ENCODE measurements around the gene CEP350.
"Not testable (repeated sequence)": the region's sequence is repeated elsewhere in the genome, so short reads cannot be mapped to it uniquely, and the experiment has no call there.

Gene CEP350

DNA sequence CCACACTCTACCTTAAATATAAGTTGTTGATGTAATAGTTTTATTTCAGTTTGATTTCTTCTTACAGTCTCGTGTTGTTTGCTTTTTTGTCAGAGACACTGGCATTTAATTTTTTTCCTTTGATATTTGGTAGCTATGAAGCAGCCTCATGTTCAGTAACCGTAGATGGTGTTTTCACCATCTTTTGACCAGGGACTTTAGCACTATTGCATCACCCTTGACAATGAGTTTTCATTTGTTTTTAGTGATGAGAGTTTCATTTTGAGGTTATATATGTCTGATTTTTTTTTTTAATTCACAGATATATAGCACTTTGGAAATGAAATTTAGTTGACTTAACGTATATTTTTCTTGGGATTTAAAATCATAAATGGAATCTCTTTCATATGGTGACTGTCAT, 36.2 kb downstream of the CEP350 start:
- no peak for DNase-seq

GRCh38 chr1:179995576-179995975, 41.0 kb downstream of the CEP350 start:
- DNase-seq, result no peak

- DNase-seq, result no peak
Observed at GRCh38 chr1:179996099-179996498, 41.5 kb downstream of the CEP350 start.

GRCh38 chr1:180000575-180000974, 46.0 kb downstream of the CEP350 start:
- no peak for DNase-seq

GRCh38 chr1:180002437-180002836, 47.8 kb downstream of the CEP350 start:
- DNase-seq, result no peak

GRCh38 chr1:180003026-180003695, 48.6 kb downstream of the CEP350 start:
- no peak for DNase-seq

DNA sequence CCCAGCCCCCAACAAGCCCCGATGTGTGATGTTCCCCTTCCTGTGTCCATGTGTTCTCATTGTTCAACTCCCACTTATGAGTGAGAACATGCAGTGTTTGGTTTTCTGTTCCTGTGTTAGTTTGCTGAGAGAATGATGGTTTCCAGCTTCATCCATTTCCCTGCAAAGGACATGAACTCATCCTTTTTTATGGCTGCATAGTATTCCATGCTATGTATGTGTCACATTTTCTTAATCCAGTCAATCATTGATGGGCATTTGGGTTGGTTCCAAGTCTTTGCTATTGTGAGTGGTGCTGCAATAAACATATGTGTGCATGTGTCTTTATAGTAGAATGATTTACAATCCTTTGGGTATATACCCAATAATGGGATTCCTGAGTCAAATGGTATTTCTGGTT, 52.2 kb downstream of the CEP350 start:
- DNase-seq, result not testable (repeated sequence)

DNA sequence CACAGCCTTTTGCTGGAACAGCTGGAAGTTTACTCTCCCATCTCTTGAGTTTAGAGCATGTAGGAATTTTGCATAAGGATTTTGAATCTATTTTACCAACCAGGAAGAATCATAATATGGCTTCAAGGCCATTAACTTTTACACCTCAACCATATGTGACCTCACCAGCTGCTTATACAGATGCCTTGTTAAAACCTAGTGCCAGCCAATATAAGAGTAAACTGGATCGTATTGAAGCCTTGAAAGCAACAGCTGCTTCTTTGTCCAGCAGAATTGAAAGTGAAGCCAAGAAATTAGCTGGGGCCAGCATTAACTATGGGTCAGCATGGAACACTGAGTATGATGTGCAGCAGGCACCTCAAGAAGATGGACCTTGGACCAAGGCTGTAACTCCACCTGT, 65.4 kb downstream of the CEP350 start:
- DNase-seq, result no peak

DNA sequence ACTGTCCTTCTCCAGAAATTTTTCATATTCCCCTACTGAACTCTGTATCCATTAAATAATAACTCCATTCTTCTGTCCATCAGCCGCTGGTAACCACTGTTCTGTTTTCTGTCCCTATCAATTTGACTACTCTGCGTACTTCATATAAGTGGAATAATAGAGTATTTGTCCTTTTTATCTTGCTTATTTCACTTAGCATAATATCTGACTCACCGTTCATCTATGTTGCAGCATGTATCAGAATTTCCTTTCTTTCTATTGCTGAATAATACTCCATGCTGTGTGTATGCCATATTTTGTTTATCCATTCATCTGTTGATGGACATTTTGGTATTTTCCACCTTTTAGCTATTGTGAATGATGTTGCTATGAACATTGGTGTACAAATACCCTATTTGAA, 71.9 kb downstream of the CEP350 start:
- no peak for DNase-seq

GRCh38 chr1:180027949-180028445, 73.4 kb downstream of the CEP350 start:
- DNase-seq, result no peak

DNA sequence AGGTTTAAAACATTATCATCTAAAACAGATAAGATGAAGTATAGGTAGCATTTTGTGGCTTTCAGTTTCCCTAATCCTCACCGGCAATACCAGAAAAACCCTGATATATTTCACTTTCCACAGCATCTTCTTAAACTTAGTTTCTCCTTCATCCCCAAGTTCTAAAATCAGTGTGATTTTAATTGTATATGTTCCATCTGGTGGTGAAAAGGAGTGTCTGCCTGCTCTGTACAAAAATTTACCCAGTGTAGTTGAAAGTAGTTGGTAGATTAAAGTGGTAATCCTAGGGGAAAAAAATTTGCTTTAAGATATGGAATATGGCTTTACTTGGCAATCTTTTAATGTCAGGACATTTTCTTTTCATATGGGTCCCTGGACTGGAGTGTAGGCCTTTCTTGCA, 74.3 kb downstream of the CEP350 start:
- no peak for DNase-seq

- no peak for DNase-seq
Observed at GRCh38 chr1:180029524-180030135, 75.0 kb downstream of the CEP350 start.

- no peak for DNase-seq
Observed at GRCh38 chr1:180031664-180032063, 77.1 kb downstream of the CEP350 start.

DNA sequence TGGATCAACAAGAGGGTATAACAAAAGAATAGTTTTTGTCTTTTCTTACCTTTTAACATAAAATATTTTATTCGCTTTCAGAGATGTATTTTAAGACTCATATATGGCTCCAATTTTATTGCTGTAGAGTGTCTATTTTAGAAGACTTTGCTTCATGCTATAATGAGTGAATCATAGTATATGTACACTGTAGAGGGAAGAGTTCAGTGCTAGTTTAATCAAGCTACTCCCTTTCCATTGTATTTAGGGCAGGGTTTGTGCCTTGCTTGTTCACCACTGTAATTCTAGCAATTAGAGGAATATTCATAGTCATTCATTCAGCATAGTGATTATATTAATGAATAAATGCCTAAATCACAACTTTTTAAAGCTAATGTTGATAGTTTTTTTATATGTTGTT, 78.8 kb downstream of the CEP350 start:
- no peak for DNase-seq

DNA sequence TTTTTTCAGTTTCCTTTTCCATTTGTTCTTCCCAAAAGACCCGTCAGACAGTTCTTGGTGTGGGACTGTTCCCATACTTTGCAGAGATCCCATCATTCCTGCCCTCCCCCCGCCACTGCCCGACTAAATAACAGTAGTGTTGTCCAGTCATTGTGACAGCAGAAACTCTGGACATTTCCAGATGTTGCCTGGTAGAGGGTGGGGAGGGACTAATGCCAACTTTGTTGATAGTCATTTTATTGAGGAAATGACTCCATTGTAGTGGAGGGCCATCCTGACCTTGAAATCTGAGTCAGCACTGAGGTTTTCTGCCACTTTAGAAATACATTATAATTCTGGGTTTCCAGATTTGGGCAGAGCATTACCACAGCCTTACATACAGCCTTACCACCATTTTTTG, 85.4 kb downstream of the CEP350 start:
- no peak for DNase-seq

- no peak for DNase-seq
Observed at GRCh38 chr1:180041582-180041981, 87.0 kb downstream of the CEP350 start.

DNA sequence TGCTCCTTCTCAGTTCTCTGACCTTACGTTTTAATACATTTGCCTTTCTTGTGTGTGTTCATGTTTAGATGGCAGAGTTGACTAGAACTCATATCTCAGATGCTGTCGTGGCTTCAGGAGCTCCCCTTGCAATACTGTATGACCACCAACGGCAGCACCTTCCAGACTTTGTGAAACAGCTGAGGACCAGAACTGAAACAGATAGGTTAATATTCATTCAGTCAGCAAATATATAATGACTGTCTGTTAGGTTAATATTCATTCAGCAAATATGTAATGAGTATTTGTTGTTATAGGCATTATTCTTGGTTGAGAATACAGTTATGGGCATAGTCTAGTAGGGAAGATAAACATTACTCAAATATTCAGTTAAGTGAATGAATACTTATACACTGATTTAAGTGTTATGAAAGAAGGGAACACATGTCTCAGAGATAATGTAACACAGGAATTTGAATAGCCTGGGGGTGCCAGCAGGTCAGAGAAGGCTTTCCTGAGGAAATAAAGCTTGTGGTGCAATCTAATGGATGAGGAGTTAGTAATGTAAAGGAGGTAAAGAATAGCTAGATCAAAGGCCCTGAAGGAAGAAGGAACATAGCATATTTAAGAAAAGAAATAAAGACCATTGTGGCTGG, 88.5 kb downstream of the CEP350 start:
- no peak for DNase-seq

DNA sequence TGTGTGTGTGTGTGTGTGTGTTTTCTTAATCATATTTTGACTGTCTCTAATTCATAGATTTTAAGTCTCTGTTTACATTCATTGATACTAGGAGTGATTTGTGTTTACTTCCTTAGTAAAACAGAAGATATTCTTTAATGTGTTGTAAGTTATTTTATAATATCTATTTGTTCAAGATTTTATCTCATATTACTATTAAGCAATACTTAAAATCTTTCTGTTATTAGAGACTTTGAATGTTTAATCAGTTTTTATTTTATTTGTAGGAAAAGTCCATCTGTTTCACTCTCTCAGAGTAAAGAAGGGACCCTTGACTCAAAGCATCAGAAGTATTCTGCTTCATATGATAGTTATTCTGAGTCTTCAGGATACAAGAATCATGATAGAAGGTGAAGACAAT, 89.2 kb downstream of the CEP350 start:
- no peak for DNase-seq

DNA sequence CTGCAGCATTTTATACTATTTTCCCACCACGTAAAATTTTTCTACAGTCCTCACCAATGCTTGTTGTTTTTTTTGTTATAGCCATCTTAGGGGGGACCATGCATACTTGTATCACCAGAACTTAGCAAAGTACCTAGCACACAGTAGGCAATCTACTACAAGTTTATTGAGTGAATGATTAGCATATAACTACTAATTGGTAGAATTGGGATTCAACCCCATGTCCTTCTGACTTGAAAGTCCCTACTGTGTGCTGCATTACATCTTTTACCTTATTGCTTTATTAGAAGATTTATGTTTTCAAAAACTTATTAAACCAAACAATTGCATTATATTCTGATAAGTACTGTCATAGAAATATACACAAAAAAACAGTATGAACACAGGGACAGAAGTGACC, 92.1 kb downstream of the CEP350 start:
- DNase-seq, result no peak

- DNase-seq, result no peak
Observed at GRCh38 chr1:180053594-180054567, 99.3 kb downstream of the CEP350 start.

DNA sequence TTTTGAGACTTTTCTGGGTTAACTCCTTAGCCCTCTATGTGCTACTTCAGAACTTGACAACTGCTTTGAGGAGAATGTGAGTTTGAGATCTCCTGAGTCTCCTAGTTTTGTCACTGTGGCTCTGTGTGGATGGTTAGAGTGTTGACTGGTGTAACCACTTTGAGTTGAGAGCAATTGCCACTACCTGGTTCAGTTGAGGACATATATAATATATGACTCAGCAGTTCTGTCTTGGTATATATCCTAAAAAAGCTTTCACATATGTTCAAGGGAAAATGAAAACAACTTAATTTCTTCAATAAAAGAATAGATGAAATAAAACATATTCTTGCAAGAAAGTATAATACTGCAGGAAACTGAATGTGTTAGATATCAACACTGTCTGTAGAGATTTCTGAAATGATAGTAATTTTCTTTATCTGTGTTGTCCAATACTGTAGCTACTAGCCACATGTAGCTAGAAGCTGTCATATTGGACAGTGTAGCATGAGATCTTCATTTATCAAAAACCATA, 103.3 kb downstream of the CEP350 start:
- no peak for DNase-seq

GRCh38 chr1:180061019-180061418, 106.4 kb downstream of the CEP350 start:
- DNase-seq, result no peak

- DNase-seq, result no peak
Observed at GRCh38 chr1:180062452-180062971, 107.9 kb downstream of the CEP350 start.
